GF-D8 (cell line): ENCODE measurements around the gene PPFIA1.

ENCODE experiments used
- DNase-seq: peaks from one replicate; lab custom pipeline; 2025; lab: John Stamatoyannopoulos, UW

The PPFIA1 gene

GRCh38 chr11:70415642-70416395 is 145.3 kb downstream of the PPFIA1 start:
- DNase-seq, result peak; percentile 23

GRCh38 chr11:70416881-70417280 is 146.4 kb downstream of the PPFIA1 start:
- DNase-seq, result no peak

GRCh38 chr11:70418130-70418529 is 147.6 kb downstream of the PPFIA1 start:
- no peak for DNase-seq

GRCh38 chr11:70419307-70420007 is 149.0 kb downstream of the PPFIA1 start:
- no peak for DNase-seq

- peak; percentile 52 for DNase-seq
These were observed 149.5 kb downstream of the PPFIA1 start for GRCh38 chr11:70420008-70420464.

GRCh38 chr11:70420496-70420895 is 150.0 kb downstream of the PPFIA1 start:
- no peak for DNase-seq

- DNase-seq, result peak; percentile 41
These were observed 150.6 kb downstream of the PPFIA1 start for GRCh38 chr11:70421123-70421522.

- no peak for DNase-seq
These were observed 152.4 kb downstream of the PPFIA1 start for GRCh38 chr11:70422692-70423522.

- peak; percentile 78 for DNase-seq
These were observed 153.3 kb downstream of the PPFIA1 start for GRCh38 chr11:70423523-70424505.

- no peak for DNase-seq
These were observed 154.4 kb downstream of the PPFIA1 start for GRCh38 chr11:70424765-70425344.

GRCh38 chr11:70427436-70427835 is 156.9 kb downstream of the PPFIA1 start:
- no peak for DNase-seq

- no peak for DNase-seq
These were observed 158.4 kb downstream of the PPFIA1 start for GRCh38 chr11:70428701-70429427.

GRCh38 chr11:70429428-70429705 is 158.9 kb downstream of the PPFIA1 start:
- DNase-seq, result no peak

GRCh38 chr11:70429724-70430521 is 159.4 kb downstream of the PPFIA1 start:
- DNase-seq, result no peak

- DNase-seq, result no peak
These were observed 160.4 kb downstream of the PPFIA1 start for GRCh38 chr11:70430671-70431574.

GRCh38 chr11:70431611-70432010 is 161.1 kb downstream of the PPFIA1 start:
- no peak for DNase-seq

GRCh38 chr11:70432065-70432464 is 161.6 kb downstream of the PPFIA1 start:
- DNase-seq, result no peak

GRCh38 chr11:70432580-70432979 is 162.1 kb downstream of the PPFIA1 start:
- DNase-seq, result no peak

- no peak for DNase-seq
These were observed 162.5 kb downstream of the PPFIA1 start for GRCh38 chr11:70433038-70433437.
